T-helper 1 cell (primary cell): ENCODE measurements around the gene DCHS2.
A peak's percentile ranks its signal among the peaks of the same experiment; 100 is the strongest.

Experiments
- DNase-seq, 5 donors: peaks; one replicate each; pipeline ENCODE4 v3.0.0-alpha.2; 2012 to 2020

Gene DCHS2

GRCh38 chr4:154367659-154368058, 123.9 kb downstream of the DCHS2 start:
- no peak for DNase-seq

- DNase-seq, result no peak
Measured at GRCh38 chr4:154366956-154367355, 124.6 kb downstream of the DCHS2 start.

GRCh38 chr4:154364066-154364845, 127.3 kb downstream of the DCHS2 start:
- DNase-seq, result no peak

GRCh38 chr4:154361450-154361849, 130.1 kb downstream of the DCHS2 start:
- DNase-seq, result peak in 1 of 5 donors; percentile 11

GRCh38 chr4:154360491-154360890, 131.1 kb downstream of the DCHS2 start:
- DNase-seq, result no peak

GRCh38 chr4:154354883-154355282, 136.7 kb downstream of the DCHS2 start:
- DNase-seq, result no peak

GRCh38 chr4:154349829-154350228, 141.8 kb downstream of the DCHS2 start:
- no peak for DNase-seq

GRCh38 chr4:154348657-154349056, 142.9 kb downstream of the DCHS2 start:
- no peak for DNase-seq

GRCh38 chr4:154345359-154345758, 146.2 kb downstream of the DCHS2 start:
- DNase-seq, result no peak

- no peak for DNase-seq
Measured at GRCh38 chr4:154344686-154345085, 146.9 kb downstream of the DCHS2 start.

- DNase-seq, result no peak
Measured at GRCh38 chr4:154343651-154344050, 147.9 kb downstream of the DCHS2 start.

- no peak for DNase-seq
Measured at GRCh38 chr4:154341448-154341847, 150.2 kb downstream of the DCHS2 start.

GRCh38 chr4:154335588-154335987, 156.0 kb downstream of the DCHS2 start:
- DNase-seq, result no peak

GRCh38 chr4:154332681-154333421, 158.7 kb downstream of the DCHS2 start:
- DNase-seq, result peak in 4 of 5 donors; percentile 23 to 56 (median 32)

GRCh38 chr4:154329939-154330338, 161.7 kb downstream of the DCHS2 start:
- DNase-seq, result no peak

- DNase-seq, result no peak
Measured at GRCh38 chr4:154329268-154329868, 162.2 kb downstream of the DCHS2 start.

- no peak for DNase-seq
Measured at GRCh38 chr4:154328030-154328429, 163.6 kb downstream of the DCHS2 start.

GRCh38 chr4:154320521-154320920, 171.1 kb downstream of the DCHS2 start:
- DNase-seq, result no peak

- DNase-seq, result no peak
Measured at GRCh38 chr4:154319736-154320135, 171.9 kb downstream of the DCHS2 start.

- DNase-seq, result no peak
Measured at GRCh38 chr4:154317201-154317999, 174.2 kb downstream of the DCHS2 start.

- no peak for DNase-seq
Measured at GRCh38 chr4:154315741-154316140, 175.9 kb downstream of the DCHS2 start.

- no peak for DNase-seq
Measured at GRCh38 chr4:154314248-154314647, 177.4 kb downstream of the DCHS2 start.
